HG02840 (cell line): ENCODE results near the gene ZNF417.
"Not testable (repeated sequence)": the region's sequence is repeated elsewhere in the genome, so short reads cannot be mapped to it uniquely, and the experiment has no call there.

ENCODE experiments used
- ATAC-seq: cut with Tn5 transposase; IDR thresholded peaks from one replicate; pipeline ENCODE4 v1.9.1; 2021; ENCODE audit warnings: mild to moderate bottlenecking, moderate library complexity, moderate number of reproducible peaks; ENCODE audit not compliant: unreplicated experiment, low FRiP score

Gene ZNF417

DNA sequence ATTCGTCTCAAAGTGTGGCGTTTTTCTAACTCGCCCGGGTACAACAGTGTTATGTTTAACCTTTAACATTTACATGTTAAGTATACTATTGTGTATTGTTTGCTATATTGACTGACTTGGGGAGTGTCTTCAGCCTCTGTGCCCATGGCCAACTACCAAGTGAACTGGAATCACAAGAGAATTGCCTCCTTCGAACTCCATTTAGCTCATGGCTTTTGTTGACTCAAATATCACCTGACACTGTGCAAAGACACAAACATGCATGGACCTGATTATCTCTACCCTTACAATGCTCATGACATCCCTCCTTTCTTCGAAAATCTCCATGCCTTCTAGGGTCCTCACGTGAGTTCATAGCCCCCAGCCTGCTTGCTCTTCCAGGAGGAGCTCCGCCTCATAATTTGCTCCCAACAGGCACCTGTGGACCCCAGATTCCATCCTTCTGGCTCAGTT, 28.3 kb downstream of the ZNF417 start:
- ATAC-seq: no peak

DNA sequence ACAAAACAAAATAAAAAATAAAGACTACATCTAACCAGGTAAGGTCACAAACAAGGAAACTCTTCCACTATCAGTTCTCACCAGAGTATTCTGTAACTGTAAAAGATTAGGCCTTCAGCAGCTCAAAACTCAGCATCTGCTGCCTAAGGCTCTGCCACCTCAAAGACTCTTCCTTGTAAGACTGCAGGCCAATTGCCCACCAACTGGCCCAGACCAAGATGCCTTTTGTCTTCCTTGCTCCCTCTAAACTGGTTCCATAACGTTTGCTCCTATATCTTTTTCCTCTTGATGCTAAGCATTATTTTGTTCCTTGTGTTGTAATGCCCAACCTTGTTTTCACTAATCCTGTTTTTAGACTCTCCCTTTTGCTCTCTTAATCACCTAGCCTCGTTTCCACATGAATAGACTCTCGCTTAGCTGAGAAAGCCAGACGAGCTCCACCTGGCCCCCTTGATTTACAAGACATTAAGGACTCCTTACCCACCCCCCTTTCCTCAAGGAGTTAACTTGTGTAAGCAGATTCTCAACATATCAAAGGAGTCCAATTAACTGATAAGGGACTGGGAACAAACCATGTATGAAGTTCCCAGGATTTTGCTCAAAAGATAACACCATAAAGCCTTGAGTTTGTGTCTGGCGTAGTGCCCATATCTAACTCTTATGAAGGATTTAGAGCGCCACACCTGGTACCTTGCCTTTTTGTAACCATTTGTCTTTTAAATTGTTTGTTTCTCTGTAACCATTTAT, 29.0 kb downstream of the ZNF417 start:
- no peak for ATAC-seq

DNA sequence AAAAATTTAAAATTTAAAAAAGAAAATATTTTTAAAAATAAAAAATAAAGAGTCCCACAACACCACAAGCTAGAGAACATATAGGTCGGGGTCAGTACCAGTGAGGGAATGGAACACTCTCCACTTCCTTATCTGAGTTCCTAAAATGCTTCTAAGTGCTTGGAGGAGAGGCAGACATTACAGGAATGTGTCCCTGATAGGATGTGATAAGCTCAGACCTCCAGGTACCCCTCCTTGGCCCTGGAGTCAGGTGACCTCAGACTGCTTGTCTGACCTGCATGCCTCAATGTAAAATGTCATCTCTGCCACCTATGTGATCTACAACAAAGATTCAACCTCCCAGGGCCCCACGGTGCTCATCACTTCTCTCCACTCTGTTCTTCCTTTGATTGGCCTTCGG, 30.3 kb downstream of the ZNF417 start:
- no peak for ATAC-seq

DNA sequence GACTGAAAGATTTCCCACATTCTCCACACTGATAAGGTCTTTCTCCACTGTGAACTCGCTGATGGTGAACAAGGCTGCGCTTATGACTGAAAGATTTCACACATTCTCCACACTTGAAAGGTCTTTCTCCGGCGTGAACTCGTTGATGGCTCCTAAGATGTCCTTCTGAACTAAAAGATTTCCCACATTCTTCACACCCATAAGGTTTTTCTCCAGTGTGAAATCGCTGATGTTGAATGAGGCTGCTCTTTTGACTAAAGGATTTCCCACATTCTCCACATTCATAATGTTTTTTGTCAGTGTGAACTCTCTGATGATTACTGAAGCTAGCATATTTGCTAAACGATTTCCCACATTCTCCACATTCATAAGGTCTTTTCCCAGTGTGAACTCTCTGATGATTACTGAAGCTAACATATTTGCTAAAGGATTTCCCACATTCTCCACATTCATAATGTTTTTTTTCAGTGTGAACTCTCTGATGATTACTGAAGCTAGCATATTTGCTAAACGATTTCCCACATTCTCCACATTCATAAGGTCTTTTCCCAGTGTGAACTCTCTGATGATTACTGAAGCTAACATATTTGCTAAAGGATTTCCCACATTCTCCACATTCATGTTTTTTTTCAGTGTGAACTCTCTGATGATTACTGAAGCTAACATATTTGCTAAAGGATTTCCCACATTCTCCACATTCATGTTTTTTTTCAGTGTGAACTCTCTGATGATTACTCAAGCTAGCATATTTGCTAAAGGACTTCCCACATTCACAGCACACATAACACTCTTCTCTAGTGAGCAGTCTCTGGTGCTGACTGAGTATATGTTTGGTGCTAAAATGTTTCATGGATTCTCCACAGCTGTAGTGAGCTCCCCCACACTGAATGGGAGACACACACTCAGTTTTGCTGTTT, 42.3 kb downstream of the ZNF417 start:
- not testable (repeated sequence) for ATAC-seq

DNA sequence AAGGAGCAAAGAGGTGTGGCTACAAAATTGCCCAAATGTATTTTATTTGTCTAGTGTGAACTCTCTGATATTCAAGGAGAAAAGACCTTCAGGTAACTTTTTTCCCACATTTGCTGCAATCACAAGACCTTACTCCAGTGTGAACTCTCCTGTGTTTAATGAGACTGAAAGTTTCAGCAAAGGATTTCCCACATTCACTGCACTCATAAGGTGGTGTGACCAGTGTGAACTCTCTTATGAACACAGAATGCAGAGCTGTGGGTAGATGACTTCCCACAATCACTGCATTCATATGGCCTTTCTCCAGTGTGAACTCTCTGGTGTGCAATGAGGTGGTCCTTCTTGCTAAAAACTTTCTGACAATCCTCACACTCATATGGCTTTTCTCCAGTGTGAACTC, 43.9 kb downstream of the ZNF417 start:
- ATAC-seq: no peak

DNA sequence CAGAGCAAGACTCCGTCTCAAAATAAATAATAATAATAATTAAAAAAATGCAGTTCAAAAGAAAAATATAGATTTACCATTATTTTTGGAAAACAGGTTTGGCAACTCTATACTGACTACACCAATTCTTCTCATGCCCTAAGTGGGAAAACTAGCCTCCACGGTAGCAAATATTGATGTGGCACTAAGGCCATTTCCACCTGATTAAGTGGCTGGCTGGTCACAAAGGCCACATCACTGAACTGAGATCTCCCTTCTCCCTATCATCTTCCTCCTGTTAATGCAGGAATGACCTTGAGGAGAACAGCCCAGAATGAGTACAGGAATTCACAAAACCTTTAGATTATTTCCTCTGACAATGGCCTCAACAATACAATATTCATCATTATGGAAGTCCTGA, 46.2 kb downstream of the ZNF417 start:
- ATAC-seq: no peak

DNA sequence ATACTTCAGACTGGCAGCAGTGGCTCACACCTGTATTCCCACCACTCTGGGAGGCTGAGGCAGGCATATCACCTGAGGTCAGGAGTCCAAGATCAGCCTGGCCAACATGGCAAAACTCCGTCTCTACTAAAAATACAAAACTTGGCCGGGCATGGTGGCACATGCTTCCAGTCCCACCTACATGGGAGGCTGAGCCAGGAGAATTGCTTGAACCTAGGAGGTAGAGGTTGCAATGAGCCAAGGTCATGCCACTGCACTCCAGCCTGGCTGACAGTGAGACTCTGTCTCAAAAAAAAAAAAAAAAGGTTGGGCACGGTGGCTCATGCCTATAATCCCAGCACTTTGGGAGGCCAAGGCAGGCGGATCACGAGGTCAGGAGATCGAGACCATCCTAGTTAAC, 46.7 kb downstream of the ZNF417 start:
- ATAC-seq: not testable (repeated sequence)

DNA sequence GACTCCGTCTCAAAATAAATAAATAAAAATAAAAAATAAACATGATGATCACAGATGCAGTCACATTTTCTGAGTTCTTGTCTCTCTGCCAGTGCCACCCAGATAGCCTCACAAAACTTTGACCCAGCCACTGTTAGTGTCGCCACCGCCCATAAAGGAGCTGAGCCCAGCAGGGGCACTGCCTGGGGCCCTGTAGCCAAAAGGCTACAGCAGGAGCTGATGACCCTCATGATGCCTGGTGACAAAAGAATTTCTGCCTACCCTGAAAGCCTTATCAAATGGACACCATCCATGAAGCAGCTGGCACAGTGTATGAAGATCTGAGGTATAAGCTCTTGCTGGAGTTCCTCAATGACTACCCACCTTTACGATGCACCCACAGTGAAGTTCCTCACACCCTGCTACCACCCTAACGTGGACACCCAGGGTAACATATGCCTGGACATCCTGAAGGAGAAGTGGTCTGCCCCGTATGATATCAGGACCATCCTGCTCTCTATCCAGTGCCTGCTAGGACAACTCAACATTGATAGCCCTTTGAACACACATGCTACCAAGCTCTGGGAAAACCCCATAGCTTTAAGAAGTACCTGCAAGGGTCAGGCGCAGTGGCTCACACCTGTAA, 48.4 kb downstream of the ZNF417 start:
- no peak for ATAC-seq
